ENCODE results near the gene PCDH1. TPM values are rescaled to one million over a fixed set of nuclear protein-coding genes. Genes with fewer than 3 reads are reported as not detected.

Gene PCDH1
- total RNA-seq, 1 donor from 2014 or later: 85.4 TPM

- DNase-seq (ENCODE audit: low spot score): no peak
- H3K27ac Mint-ChIP-seq (ENCODE audit: unreplicated experiment): no peak overlapping the region
- H3K36me3 Mint-ChIP-seq (ENCODE audit: low read depth): no peaks in the 10 kb centered on the region
- no peak for TF ChIP-seq CTCF (IDR thresholded peaks at IDR 0.05)
- H3K27me3 Mint-ChIP-seq (ENCODE audit: low read depth): peaks cover 44% of the 10 kb centered on the region
- H3K4me1 Mint-ChIP-seq (ENCODE audit: low read depth): peaks cover 36% of the 10 kb centered on the region
- no peaks in the 10 kb centered on the region for H3K9me3 Mint-ChIP-seq (ENCODE audit: low read depth)
- no peak overlapping the region for H3K4me3 Mint-ChIP-seq (ENCODE audit: unreplicated experiment)
Observed at GRCh38 chr5:141879941-141880738, 1.9 kb upstream of the PCDH1 start.

DNA sequence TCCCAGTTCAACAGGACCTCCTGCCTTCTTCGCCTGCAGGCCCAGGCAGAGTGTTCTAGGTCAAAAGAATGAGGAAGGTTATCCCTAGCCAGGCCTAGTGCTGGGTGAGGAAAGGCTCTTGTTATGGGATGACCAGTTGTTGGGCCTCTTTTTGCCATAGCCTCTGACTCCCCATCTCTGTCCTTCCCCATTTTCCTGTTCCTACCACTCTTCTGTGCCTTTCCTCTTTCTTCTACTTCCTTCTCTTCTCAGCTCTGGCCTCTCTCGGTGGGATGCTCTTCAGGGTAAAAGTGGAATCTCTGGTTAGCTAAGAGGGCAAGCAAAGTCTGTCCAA is 1.2 kb upstream of the PCDH1 start:
- no peaks in the 10 kb centered on the region for H3K36me3 Mint-ChIP-seq (ENCODE audit: low read depth)
- peak overlapping the region; percentile 92 for H3K4me3 Mint-ChIP-seq (ENCODE audit: unreplicated experiment)
- DNase-seq (ENCODE audit: low spot score): no peak
- peaks cover 38% of the 10 kb centered on the region for H3K27me3 Mint-ChIP-seq (ENCODE audit: low read depth)
- H3K27ac Mint-ChIP-seq (ENCODE audit: unreplicated experiment): no peak overlapping the region
- no peaks in the 10 kb centered on the region for H3K9me3 Mint-ChIP-seq (ENCODE audit: low read depth)
- peaks cover 44% of the 10 kb centered on the region for H3K4me1 Mint-ChIP-seq (ENCODE audit: low read depth)
- peak; percentile 38 for TF ChIP-seq CTCF (IDR thresholded peaks at IDR 0.05)

DNA sequence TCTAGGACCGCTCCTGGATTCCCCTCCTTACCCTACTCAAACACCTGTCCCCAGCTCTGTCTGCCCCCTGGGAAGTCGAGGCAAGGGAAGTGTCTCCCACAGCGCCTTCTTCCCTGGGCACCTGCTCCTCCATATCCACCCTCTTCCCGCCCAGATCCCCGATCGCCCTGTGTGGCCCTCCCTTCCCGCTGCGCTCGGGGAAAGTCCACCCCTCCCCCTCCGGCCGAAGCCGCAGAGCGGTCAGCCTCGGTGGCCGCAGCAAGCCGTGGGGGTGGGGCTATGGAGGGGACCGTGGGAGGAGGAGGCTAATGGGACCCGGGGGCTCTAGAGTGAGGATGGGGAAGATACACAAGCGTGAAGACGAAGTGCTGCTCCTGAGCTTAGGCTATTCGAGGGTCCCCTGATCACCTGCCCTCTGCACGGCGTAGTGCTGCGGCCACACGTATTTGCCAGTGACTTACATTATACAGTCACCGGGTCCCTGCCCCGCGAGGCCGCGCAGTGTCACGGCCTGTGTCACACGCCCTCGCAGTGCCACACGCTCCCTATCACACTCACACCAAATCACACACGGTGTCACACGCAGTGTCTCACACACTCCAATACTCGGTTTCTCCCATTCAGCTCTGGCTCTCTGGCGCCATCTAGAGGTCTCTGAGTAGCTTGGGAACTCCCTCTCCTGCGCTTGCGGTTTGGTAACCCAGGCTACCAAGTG is 658 bp upstream of the PCDH1 start:
- TF ChIP-seq CTCF (IDR thresholded peaks at IDR 0.05): peak; percentile 99
- Mint-ChIP-seq H3K4me3 (ENCODE audit: unreplicated experiment) (peak overlapping the region; percentile 92), H3K36me3 (ENCODE audit: low read depth) (no peaks in the 10 kb centered on the region), H3K27me3 (ENCODE audit: low read depth) (peaks cover 34% of the 10 kb centered on the region), H3K27ac (ENCODE audit: unreplicated experiment) (peak overlapping the region; percentile 78), H3K4me1 (ENCODE audit: low read depth) (peaks cover 49% of the 10 kb centered on the region), H3K9me3 (ENCODE audit: low read depth) (no peaks in the 10 kb centered on the region)
- DNase-seq (ENCODE audit: low spot score): no peak

DNA sequence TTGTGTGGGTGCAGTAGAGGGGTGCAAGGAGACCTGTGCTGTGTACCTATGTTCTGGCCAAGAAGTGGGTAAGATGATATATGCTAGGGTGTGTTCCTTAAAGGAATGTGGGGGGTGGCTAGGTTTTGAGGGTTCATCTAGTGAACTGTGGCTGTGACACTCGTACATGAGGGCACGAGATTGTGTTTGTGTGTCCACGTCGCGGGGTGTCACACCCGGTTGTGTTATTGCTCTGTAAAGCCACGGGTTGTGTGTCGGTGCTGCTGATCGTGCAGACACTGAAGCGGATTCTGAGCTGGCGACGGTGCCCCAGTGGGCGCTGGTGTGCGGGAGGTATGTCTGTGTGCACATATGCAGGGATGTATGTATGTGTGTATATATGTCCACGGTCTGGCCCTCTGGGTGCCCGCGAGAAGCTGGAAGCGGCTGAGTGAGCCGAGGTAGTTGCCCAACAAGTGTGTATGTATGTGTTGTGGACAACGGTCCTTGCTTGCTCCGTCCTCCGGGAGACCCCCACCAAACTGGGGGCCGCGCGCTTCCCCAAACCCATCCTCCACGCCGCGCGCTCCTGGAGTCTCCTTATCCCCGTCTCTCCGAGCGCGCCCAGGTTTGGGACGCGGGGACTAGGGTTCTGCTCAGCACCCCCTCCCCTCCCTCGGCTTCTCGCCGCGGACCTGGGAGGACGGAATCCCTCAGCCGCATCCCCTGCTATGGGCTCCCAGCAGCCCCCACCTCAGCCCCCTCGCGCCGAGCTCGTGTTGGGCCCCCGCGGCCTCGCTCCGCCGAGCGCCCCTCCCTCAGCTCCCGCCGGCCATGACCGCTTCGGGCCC is 639 bp downstream of the PCDH1 start:
- no peaks in the 10 kb centered on the region for H3K9me3 Mint-ChIP-seq (ENCODE audit: low read depth)
- DNase-seq (ENCODE audit: low spot score): no peak
- H3K27ac Mint-ChIP-seq (ENCODE audit: unreplicated experiment): peak overlapping the region; percentile 76
- peak overlapping the region; percentile 91 for H3K4me3 Mint-ChIP-seq (ENCODE audit: unreplicated experiment)
- H3K4me1 Mint-ChIP-seq (ENCODE audit: low read depth): peaks cover 55% of the 10 kb centered on the region
- TF ChIP-seq CTCF (IDR thresholded peaks at IDR 0.05): peak; percentile 9
- peaks cover 26% of the 10 kb centered on the region for H3K27me3 Mint-ChIP-seq (ENCODE audit: low read depth)
- peaks cover 5% of the 10 kb centered on the region for H3K36me3 Mint-ChIP-seq (ENCODE audit: low read depth)
